ENCODE data around the gene RNF112.

RNF112 gene

DNA sequence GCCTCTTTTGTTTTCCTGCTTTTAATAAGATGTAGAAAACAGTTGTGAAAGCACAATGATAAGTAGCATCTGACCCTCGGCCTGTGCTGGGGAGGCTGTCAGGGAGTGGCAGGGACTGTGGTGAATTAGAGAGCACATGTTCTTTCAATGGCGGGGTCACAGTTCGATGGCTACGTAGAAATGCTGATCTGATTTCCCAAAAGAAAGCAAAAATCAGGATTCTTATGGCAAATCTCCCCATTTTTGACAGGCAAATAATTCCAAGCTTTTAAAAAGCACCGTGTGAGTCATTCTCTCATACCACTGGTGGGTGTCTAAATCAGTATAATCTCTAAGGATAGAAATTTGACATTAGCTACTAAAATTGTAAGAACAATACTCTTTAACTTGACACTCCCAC lies 36.9 kb upstream of the RNF112 start:
- no peak for DNase-seq (ENCODE audit: low read depth)

GRCh38 chr17:19375732-19376131 lies 35.3 kb upstream of the RNF112 start:
- DNase-seq (ENCODE audit: low read depth), result no peak

GRCh38 chr17:19376811-19377210 lies 34.2 kb upstream of the RNF112 start:
- no peak for DNase-seq (ENCODE audit: low read depth)

DNA sequence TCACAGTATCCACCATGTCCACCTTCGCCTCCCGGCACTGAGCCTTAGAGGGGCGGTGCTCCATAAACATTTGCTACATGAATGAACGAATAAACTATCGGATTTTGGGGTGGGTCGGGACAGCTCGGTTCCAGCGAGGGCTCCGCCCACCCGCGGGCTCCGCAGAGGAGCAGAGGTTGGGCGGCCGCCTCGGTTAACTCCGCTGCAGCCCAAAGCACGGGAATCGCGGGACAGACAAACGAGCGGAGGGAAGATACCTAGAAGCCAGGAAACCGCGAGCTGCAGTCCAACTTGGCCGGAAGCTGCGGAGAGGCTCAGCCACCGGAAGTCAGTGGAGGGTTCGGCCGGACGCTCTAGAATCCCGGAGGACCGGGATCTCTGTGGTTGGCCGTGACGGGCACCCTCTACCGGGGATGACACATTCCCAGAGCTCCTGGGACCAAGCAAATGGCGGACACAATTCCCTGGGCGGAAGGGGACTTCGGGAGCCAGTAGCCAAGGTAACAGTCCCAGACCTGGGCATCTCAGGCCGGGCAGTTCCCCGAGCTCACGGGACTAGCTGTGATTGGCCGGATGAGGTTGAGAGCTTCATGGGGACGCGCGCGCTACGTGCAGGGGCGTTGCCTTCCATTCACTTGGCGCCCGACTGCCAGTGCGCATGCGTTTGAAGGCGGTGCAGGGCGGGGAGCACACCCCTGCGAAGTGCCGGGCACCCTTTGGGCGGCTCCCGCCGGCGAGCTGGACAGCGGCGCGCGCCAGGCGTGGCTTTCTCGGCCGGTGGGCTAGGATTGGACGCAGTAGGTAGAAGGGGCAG lies 33.2 kb upstream of the RNF112 start:
- peak; percentile 99 for DNase-seq (ENCODE audit: low read depth)

- no peak for DNase-seq (ENCODE audit: low read depth)
These were observed 32.3 kb upstream of the RNF112 start, which contains the start of gene MAPK7 for GRCh38 chr17:19378416-19379360. TSS of gene MAPK7 (plus strand) at chr17:19378498. CDS start at chr17:19378901, 403 bp downstream.

DNA sequence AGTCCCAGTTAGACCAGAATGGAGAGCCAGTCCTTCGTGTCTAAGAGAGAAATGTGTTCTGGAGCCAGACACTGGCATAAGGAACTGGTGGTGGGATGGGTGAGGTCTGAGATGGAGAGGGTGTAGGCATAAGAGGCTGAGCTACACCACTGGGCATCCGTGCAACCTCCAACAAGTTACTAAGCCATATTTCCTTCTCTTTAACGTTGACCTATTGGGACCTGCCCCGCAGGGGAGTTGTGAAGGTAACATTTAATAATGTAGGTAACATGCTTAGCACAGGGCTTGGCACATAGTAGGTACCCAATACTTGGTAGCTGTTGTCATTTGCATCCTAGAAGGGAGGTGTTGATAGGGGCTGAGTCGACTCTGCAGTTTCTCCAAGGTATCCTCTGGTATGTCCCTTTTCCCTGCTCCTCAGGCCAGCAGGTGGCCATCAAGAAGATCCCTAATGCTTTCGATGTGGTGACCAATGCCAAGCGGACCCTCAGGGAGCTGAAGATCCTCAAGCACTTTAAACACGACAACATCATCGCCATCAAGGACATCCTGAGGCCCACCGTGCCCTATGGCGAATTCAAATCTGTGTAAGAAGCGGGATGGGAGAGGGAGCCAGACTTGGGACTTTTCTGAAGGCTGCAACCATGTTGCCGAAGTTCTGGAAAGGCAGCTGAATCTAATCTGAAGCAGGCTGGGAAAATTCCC lies 31.5 kb upstream of the RNF112 start:
- no peak for DNase-seq (ENCODE audit: low read depth)

- DNase-seq (ENCODE audit: low read depth), result no peak
These were observed 30.3 kb upstream of the RNF112 start for GRCh38 chr17:19380481-19381301.

DNA sequence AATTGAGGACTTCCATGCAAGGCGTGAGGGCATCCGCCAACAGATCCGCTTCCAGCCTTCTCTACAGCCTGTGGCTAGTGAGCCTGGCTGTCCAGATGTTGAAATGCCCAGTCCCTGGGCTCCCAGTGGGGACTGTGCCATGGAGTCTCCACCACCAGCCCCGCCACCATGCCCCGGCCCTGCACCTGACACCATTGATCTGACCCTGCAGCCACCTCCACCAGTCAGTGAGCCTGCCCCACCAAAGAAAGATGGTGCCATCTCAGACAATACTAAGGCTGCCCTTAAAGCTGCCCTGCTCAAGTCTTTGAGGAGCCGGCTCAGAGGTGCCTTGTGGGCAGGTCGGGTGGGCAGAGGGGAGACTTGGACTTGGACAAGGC lies 29.7 kb upstream of the RNF112 start:
- no peak for DNase-seq (ENCODE audit: low read depth)

- DNase-seq (ENCODE audit: low read depth), result no peak
These were observed 29.1 kb upstream of the RNF112 start for GRCh38 chr17:19381741-19382444.

- DNase-seq (ENCODE audit: low read depth), result no peak
These were observed 28.2 kb upstream of the RNF112 start for GRCh38 chr17:19382531-19383444.

GRCh38 chr17:19383681-19384470 lies 27.2 kb upstream of the RNF112 start:
- DNase-seq (ENCODE audit: low read depth), result no peak

GRCh38 chr17:19384723-19385391 lies 26.2 kb upstream of the RNF112 start:
- peak; percentile 69 for DNase-seq (ENCODE audit: low read depth)

GRCh38 chr17:19385521-19385983 lies 25.5 kb upstream of the RNF112 start:
- no peak for DNase-seq (ENCODE audit: low read depth)

- peak; percentile 95 for DNase-seq (ENCODE audit: low read depth)
These were observed 24.7 kb upstream of the RNF112 start for GRCh38 chr17:19386051-19386929.

DNA sequence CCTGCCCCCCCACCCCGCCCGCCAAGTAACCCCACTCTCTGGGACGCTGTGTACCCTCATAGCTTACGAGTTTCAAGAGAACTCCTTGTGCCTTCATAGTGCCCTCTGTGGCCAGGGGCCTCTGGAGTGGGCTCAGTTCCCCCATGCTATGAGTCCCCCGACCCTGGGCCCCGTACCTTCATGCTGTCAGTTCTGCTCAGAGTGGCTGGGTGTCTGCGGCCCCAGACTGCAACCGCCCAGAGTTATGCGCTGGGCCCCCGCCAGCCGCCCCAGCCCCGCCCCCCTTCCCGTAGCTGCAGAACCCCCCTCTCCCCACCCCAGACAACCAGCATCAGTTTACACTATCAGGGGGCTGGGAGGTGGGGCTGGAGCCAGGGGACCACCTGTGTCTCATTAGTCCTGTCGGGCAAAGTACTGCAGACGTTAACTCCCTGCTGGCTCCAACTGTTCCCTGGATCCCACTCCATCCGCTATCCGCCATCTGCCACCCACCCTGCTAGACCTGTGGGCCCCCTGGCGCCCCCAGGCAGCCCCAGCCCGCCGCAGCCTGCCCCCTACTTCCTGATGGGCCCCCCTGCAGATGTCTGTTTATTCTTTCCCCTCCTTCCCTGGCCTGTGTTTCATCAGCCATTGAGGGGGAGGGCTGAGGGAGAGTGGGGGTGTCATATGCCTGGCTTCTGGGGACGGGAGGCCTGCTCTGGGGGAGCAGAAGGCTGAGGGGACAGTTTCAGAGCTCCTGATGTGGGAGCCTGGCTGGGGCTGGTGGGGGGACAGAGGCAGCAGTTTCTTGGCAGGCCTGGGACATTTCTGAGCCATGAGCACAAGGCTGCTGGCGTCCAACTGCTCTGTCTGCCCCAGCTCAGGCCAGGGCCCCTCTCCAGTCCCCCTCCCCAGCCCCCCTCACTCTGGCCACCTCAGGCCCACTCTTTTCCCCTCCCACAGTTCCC lies 23.8 kb upstream of the RNF112 start, which contains the start of gene MFAP4:
TSS of gene MFAP4 (minus strand) at position 217 of the 947 bp plus-strand sequence. CDS start at position 182, 35 bp downstream.
- DNase-seq (ENCODE audit: low read depth), result peak; percentile 77
